ENCODE measurements around the gene GRID2. TPM values are rescaled to one million over a fixed set of nuclear protein-coding genes. Genes with fewer than 3 reads are reported as not detected.
"Not testable (repeated sequence)": the region's sequence is repeated elsewhere in the genome, so short reads cannot be mapped to it uniquely, and the experiment has no call there.

Gene GRID2
- total RNA-seq, 1 donor from 2014 or later: not detected

- no peak overlapping the region for H3K4me3 ChIP-seq (ENCODE audit: low read depth, low read length)
- no peak for DNase-seq (ENCODE audit: low read depth)
- TF ChIP-seq CTCF (conservative IDR thresholded peaks at IDR 0.05; ENCODE audit: low read depth, low read length): no peak
These were observed 58.3 kb downstream of the GRID2 start for GRCh38 chr4:92362028-92362427.

GRCh38 chr4:92368653-92369052 lies 64.9 kb downstream of the GRID2 start:
- TF ChIP-seq CTCF (conservative IDR thresholded peaks at IDR 0.05; ENCODE audit: low read depth, low read length): no peak
- DNase-seq (ENCODE audit: low read depth): no peak
- no peak overlapping the region for H3K4me3 ChIP-seq (ENCODE audit: low read depth, low read length)

- no peak overlapping the region for H3K4me3 ChIP-seq (ENCODE audit: low read depth, low read length)
- TF ChIP-seq CTCF (conservative IDR thresholded peaks at IDR 0.05; ENCODE audit: low read depth, low read length): no peak
- DNase-seq (ENCODE audit: low read depth): no peak
These were observed 77.8 kb downstream of the GRID2 start for GRCh38 chr4:92381616-92382015.

- TF ChIP-seq CTCF (conservative IDR thresholded peaks at IDR 0.05; ENCODE audit: low read depth, low read length): no peak
- DNase-seq (ENCODE audit: low read depth): no peak
- no peak overlapping the region for H3K4me3 ChIP-seq (ENCODE audit: low read depth, low read length)
These were observed 78.4 kb downstream of the GRID2 start for GRCh38 chr4:92382128-92382527.

GRCh38 chr4:92387459-92388069 lies 83.8 kb downstream of the GRID2 start:
- TF ChIP-seq CTCF (conservative IDR thresholded peaks at IDR 0.05; ENCODE audit: low read depth, low read length): peak; percentile 79
- peak; percentile 26 for DNase-seq (ENCODE audit: low read depth)
- H3K4me3 ChIP-seq (ENCODE audit: low read depth, low read length): no peak overlapping the region

- no peak for TF ChIP-seq CTCF (conservative IDR thresholded peaks at IDR 0.05; ENCODE audit: low read depth, low read length)
- H3K4me3 ChIP-seq (ENCODE audit: low read depth, low read length): no peak overlapping the region
- DNase-seq (ENCODE audit: low read depth): no peak
These were observed 95.3 kb downstream of the GRID2 start for GRCh38 chr4:92399032-92399431.

GRCh38 chr4:92403525-92403924 lies 99.8 kb downstream of the GRID2 start:
- DNase-seq (ENCODE audit: low read depth); H3K4me3 ChIP-seq (ENCODE audit: low read depth, low read length): not testable (repeated sequence)

Measured in epithelial cell of proximal tubule (primary cell).